PFSK-1 (cell line): Measurements from ENCODE around the gene CCDC43.

Experiments
- POLR2AphosphoS5 ChIP-seq: IDR thresholded peaks from 2 replicates; pipeline ENCODE4 v1.6.1; 2012; ENCODE audit warnings: low read depth, mild to moderate bottlenecking, control low read depth, low read length, moderate library complexity
- TF ChIP-seq, protein P1 (sequence below), 2 experiments: IDR thresholded peaks; 2 replicates each; pipeline versions ENCODE4 v1.6.1 to v1.8.0; 2011 to 2012; ENCODE audit warnings: low read depth in 2 of 2, low read length in 2 of 2, control low read depth in 1 of 2, inconsistent platforms in 1 of 2, mild to moderate bottlenecking in 1 of 2, moderate library complexity in 1 of 2; ENCODE audit not compliant: insufficient read depth in 1 of 2

DNA sequence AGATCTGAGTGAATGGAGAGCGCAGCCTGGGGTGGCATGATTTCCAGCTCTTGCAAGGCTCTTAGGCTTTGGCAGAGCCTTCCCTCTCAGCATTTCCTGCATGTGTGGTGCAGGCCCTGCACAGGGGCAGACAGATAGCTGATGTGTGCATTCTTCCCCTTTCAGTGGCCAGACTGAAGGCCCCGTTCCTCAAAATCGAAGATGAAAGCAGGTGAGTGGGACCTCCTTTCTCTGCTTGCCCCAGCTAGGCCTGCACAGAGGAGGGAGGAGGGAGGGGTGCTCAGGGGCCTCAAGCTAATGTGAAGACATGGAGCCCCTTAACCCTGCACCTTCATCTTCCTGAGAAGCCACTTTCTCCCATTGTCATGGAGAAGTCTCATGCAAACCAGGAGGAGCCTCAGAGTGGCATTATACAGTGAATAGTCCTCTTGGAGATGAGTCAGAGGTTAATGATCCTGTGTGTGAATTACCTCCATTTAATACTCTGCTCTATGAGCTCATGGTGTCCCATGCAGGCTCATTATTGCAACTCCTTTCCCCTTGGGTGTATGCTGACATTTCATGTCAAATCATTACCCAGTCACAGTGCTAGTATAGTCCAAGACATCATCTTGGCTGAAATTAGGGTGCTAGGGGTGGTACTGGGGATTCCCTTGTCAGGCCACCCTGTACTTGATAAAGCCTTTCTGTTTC lies 48.8 kb upstream of the CCDC43 start:
- no peak for TF ChIP-seq POLR2AphosphoS5
- TF ChIP-seq, protein P1, sequence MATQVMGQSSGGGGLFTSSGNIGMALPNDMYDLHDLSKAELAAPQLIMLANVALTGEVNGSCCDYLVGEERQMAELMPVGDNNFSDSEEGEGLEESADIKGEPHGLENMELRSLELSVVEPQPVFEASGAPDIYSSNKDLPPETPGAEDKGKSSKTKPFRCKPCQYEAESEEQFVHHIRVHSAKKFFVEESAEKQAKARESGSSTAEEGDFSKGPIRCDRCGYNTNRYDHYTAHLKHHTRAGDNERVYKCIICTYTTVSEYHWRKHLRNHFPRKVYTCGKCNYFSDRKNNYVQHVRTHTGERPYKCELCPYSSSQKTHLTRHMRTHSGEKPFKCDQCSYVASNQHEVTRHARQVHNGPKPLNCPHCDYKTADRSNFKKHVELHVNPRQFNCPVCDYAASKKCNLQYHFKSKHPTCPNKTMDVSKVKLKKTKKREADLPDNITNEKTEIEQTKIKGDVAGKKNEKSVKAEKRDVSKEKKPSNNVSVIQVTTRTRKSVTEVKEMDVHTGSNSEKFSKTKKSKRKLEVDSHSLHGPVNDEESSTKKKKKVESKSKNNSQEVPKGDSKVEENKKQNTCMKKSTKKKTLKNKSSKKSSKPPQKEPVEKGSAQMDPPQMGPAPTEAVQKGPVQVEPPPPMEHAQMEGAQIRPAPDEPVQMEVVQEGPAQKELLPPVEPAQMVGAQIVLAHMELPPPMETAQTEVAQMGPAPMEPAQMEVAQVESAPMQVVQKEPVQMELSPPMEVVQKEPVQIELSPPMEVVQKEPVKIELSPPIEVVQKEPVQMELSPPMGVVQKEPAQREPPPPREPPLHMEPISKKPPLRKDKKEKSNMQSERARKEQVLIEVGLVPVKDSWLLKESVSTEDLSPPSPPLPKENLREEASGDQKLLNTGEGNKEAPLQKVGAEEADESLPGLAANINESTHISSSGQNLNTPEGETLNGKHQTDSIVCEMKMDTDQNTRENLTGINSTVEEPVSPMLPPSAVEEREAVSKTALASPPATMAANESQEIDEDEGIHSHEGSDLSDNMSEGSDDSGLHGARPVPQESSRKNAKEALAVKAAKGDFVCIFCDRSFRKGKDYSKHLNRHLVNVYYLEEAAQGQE (IDR thresholded peaks at IDR 0.05; ENCODE audit: insufficient read depth in 1 of 2, low read depth in 2 of 2, low read length in 2 of 2): no peak
